A673 (cell line): ENCODE measurements around the gene DAPK3. TPM values are rescaled to one million over a fixed set of nuclear protein-coding genes. Genes with fewer than 3 reads are reported as not detected.
A peak's percentile ranks its signal among the peaks of the same experiment; 100 is the strongest.

Experiments
- BruUV-seq: library from RNA; stranded (reverse); fragments of 400-500 nt; replicated peaks from 2 replicates; lab custom pipeline; 2021; lab: Mats Ljungman, UMichigan
- CTCF ChIA-PET: fragments of 300-600 bp; sonication (Branson Sonifier 250); formaldehyde crosslinking; loops from one replicate; lab custom pipeline; 2022; ENCODE audit warnings: antibody characterized with exemption; lab: Charles Lee
- POLR2A ChIA-PET: fragments of 300-600 bp; sonication (Branson Sonifier 250); formaldehyde crosslinking; loops from one replicate; lab custom pipeline; 2022; ENCODE audit warnings: antibody characterized with exemption; ENCODE audit not compliant: low non-redundant PET; lab: Charles Lee
- DNase-seq: peaks from one replicate; pipeline ENCODE4 v3.0.0-alpha.2; 2015; ENCODE audit warnings: low spot score
- H3K27ac ChIP-seq: fragments of 200-600 bp; sonication (generic); 2 replicates; pipeline ENCODE4 v1.5.1; 2016; ENCODE audit warnings: mixed run types, low read depth, mild to moderate bottlenecking, mixed read lengths, antibody characterized with exemption, low read length; ENCODE audit not compliant: poor library complexity, severe bottlenecking
- H3K27me3 ChIP-seq: fragments of 200-600 bp; sonication (generic); replicated peaks from 2 replicates; pipeline ENCODE4 v1.6.1; 2017; ENCODE audit warnings: mixed run types, low read depth, mild to moderate bottlenecking, mixed read lengths, antibody characterized with exemption, low read length; ENCODE audit not compliant: insufficient read depth, poor library complexity
- H3K36me3 ChIP-seq: fragments of 200-600 bp; sonication (generic); 2 replicates; pipeline ENCODE4 v1.6.1; 2016; ENCODE audit warnings: mixed run types, mild to moderate bottlenecking, mixed read lengths, antibody characterized with exemption, low read length; ENCODE audit not compliant: insufficient read depth, poor library complexity, severe bottlenecking
- H3K4me1 ChIP-seq: fragments of 200-600 bp; sonication (generic); 2 replicates; pipeline ENCODE4 v1.6.1; 2017; ENCODE audit warnings: mixed run types, mild to moderate bottlenecking, mixed read lengths, antibody characterized with exemption, low read length; ENCODE audit not compliant: insufficient read depth, poor library complexity, severe bottlenecking
- H3K4me3 ChIP-seq: fragments of 200-600 bp; sonication (generic); 2 replicates; pipeline ENCODE4 v1.5.1; 2016; ENCODE audit warnings: low read depth, mixed run types, mild to moderate bottlenecking, mixed read lengths, low read length; ENCODE audit not compliant: poor library complexity, severe bottlenecking
- H3K9me3 ChIP-seq: fragments of 200-600 bp; sonication (generic); 2 replicates; pipeline ENCODE4 v1.6.1; 2016; ENCODE audit warnings: mixed run types, low read depth, mild to moderate bottlenecking, mixed read lengths, antibody characterized with exemption, low read length; ENCODE audit not compliant: poor library complexity, severe bottlenecking
- CTCF ChIP-seq: fragments of 300-800, 200-600 bp; sonication (generic); conservative IDR thresholded peaks from 2 replicates; pipeline ENCODE4 v1.5.1; 2017; ENCODE audit warnings: low read depth, mild to moderate bottlenecking, antibody characterized with exemption, low read length, moderate library complexity, mixed read lengths
- EZH2 ChIP-seq: fragments of 200-600 bp; sonication (generic); IDR thresholded peaks from 2 replicates; pipeline ENCODE4 v1.6.1; 2017; ENCODE audit warnings: borderline replicate concordance, low read depth, mild to moderate bottlenecking, mixed read lengths, antibody characterized with exemption, low read length; ENCODE audit not compliant: poor library complexity, severe bottlenecking
- intact Hi-C: fragments of 100-400 bp; cut with micrococcal nuclease; formaldehyde crosslinking; loops from one replicate; pipeline ENCODE4 v1.10.0; 2022; ENCODE audit not compliant: unreplicated experiment
- total RNA-seq: library from RNA; stranded (reverse); gene quantifications from 2 replicates; pipeline ENCODE4 v1.2.3, GENCODE V29; 2021

DAPK3 gene
- total RNA-seq, 1 experiment from 2014 or later = 65.9 TPM

- H3K36me3 ChIP-seq = peaks cover 33% of the 10 kb centered on the region
- H3K4me1 ChIP-seq = no peaks in the 10 kb centered on the region
- no TSS peak for BruUV-seq
- DNase-seq = no peak
- intact Hi-C loops = no loop called here
- POLR2A ChIA-PET = interaction anchor here (0.6 kb wide), 2 partner anchors 10 to 338 kb away, joined by 4 to 7 read pairs; partner anchors contain the start of gene DAPK3
- no peaks in the 10 kb centered on the region for H3K27me3 ChIP-seq
- H3K9me3 ChIP-seq = no peaks in the 10 kb centered on the region
- CTCF ChIA-PET = no interaction called here
- no peak overlapping the region for H3K4me3 ChIP-seq
- TF ChIP-seq CTCF = no peak
- TF ChIP-seq EZH2 = no peak
- no peak overlapping the region for H3K27ac ChIP-seq
Observed at GRCh38 chr19:3961007-3961406, 9.9 kb downstream of the DAPK3 start.

DNA sequence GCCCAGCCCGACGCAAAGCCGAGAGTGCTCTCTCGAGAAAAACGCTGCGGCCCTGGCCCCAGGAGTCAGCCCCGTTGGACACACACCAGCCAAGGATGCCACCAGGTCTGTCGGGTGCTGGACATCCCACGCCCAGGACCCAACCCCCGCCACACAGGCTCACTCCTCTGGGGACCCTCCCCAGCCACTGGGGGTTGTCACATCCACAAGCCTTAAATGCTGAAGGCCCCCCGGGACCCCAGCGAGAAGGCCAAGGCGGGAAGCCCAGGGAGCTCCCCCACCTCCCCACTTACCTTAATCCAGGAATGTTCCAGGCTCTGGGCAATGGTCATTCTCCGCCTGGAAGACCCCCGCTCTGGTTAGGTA is 11.2 kb downstream of the DAPK3 start:
- no peak overlapping the region for H3K4me3 ChIP-seq
- TF ChIP-seq EZH2 = no peak
- no peak for TF ChIP-seq CTCF
- intact Hi-C loops = no loop called here
- no peaks in the 10 kb centered on the region for H3K9me3 ChIP-seq
- ChIA-PET CTCF (no interaction called here), POLR2A (no interaction called here)
- H3K4me1 ChIP-seq = no peaks in the 10 kb centered on the region
- H3K27ac ChIP-seq = no peak overlapping the region
- DNase-seq = no peak
- BruUV-seq = no TSS peak
- no peaks in the 10 kb centered on the region for H3K27me3 ChIP-seq
- peaks cover 23% of the 10 kb centered on the region for H3K36me3 ChIP-seq

DNA sequence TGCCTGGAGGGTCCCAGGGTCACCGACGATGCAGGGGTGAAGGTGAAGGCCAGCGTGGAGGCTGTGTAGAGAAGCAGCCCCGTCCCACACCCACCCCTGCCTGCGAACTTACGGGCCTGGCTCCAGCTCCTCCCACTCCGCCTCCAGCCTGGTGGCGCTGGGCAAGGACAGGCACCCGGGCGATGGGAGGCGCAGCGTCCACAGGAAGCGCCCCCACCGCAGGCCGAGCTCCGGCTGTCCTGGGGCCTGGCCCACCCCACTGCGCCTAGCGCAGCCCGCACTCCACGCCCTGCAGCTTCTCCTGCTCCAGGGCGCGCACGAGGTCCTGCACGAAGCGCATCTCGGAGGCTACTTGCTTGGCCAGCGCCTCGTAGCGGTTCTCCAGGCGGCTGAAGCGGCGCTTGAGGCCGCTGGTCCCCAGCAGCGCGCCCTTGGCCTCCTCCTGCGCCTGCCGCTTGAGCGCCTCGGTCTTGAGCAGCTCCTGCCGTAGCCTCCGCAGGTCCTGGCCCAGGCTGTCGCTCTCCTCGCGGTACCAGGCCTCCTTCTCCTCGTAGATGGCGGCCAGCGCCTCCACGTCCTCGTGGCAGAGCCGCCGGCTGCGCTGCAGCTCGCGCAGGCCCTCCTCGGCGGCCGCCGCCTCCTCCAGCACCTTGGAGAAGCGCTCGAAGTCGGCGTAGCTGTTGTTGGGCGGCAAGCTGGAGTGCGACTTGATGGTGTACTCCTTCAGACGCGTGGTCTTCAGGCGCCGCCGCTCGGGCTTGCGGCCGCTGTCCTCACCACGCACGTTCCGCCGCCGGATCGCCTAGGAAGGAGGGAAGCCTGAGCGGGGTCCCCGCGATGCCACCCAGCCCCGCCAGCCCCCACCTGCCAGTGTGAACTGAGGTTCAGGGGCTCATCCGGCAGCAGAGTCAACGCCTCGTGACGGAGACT is 11.8 kb downstream of the DAPK3 start:
- peaks cover 23% of the 10 kb centered on the region for H3K36me3 ChIP-seq
- POLR2A ChIA-PET = no interaction called here
- H3K27ac ChIP-seq = no peak overlapping the region
- H3K4me3 ChIP-seq = no peak overlapping the region
- intact Hi-C loops = no loop called here
- CTCF ChIA-PET = no interaction called here
- H3K4me1 ChIP-seq = no peaks in the 10 kb centered on the region
- DNase-seq = no peak
- no peaks in the 10 kb centered on the region for H3K27me3 ChIP-seq
- TF ChIP-seq CTCF = no peak
- TF ChIP-seq EZH2 = no peak
- TSS peak; percentile 37 for BruUV-seq
- H3K9me3 ChIP-seq = no peaks in the 10 kb centered on the region
